EL (cell line): ENCODE measurements around the gene SAYSD1.

Experiments used
- DNase-seq: peaks from one replicate; pipeline ENCODE4 v3.0.0-alpha.2; 2016

SAYSD1 gene

GRCh38 chr6:39077882-39078594, 36.9 kb downstream of the SAYSD1 start:
- no peak for DNase-seq

GRCh38 chr6:39076623-39077535, 38.1 kb downstream of the SAYSD1 start:
- DNase-seq = no peak

GRCh38 chr6:39075807-39076622, 39.0 kb downstream of the SAYSD1 start:
- no peak for DNase-seq

- no peak for DNase-seq
Measured at GRCh38 chr6:39075010-39075686, 39.8 kb downstream of the SAYSD1 start.

- no peak for DNase-seq
Measured at GRCh38 chr6:39074486-39074885, 40.5 kb downstream of the SAYSD1 start.

GRCh38 chr6:39073471-39074355, 41.3 kb downstream of the SAYSD1 start:
- DNase-seq = no peak

- no peak for DNase-seq
Measured at GRCh38 chr6:39072830-39073229, 42.2 kb downstream of the SAYSD1 start.

- no peak for DNase-seq
Measured at GRCh38 chr6:39068391-39068790, 46.6 kb downstream of the SAYSD1 start.

- DNase-seq = no peak
Measured at GRCh38 chr6:39065561-39065960, 49.4 kb downstream of the SAYSD1 start.

GRCh38 chr6:39063526-39063925, 51.5 kb downstream of the SAYSD1 start:
- DNase-seq = no peak

GRCh38 chr6:39062014-39062740, 52.8 kb downstream of the SAYSD1 start:
- no peak for DNase-seq

- no peak for DNase-seq
Measured at GRCh38 chr6:39061588-39061987, 53.4 kb downstream of the SAYSD1 start.

GRCh38 chr6:39061182-39061581, 53.8 kb downstream of the SAYSD1 start:
- no peak for DNase-seq

- no peak for DNase-seq
Measured at GRCh38 chr6:39060467-39061160, 54.4 kb downstream of the SAYSD1 start.

- no peak for DNase-seq
Measured at GRCh38 chr6:39059496-39060310, 55.3 kb downstream of the SAYSD1 start.

- no peak for DNase-seq
Measured at GRCh38 chr6:39058471-39059147, 56.4 kb downstream of the SAYSD1 start.

GRCh38 chr6:39057251-39058155, 57.5 kb downstream of the SAYSD1 start:
- no peak for DNase-seq

GRCh38 chr6:39056681-39057080, 58.3 kb downstream of the SAYSD1 start:
- DNase-seq = no peak
